H9 (cell line): ENCODE results near the gene TSGA10. TPM values are rescaled to one million over a fixed set of nuclear protein-coding genes. Genes with fewer than 3 reads are reported as not detected.

ENCODE experiments used
- DNase-seq: peaks from one replicate; pipeline ENCODE4 v3.0.0-alpha.2; 2017
- H2AFZ ChIP-seq: one replicate; pipeline ENCODE4 v1.6.1; 2013; ENCODE audit warnings: mild to moderate bottlenecking, low read length, control low read depth, moderate library complexity
- H2AK5ac ChIP-seq: 2 replicates; pipeline ENCODE4 v1.6.1; 2013; ENCODE audit warnings: low read length, control low read depth, mixed read lengths; ENCODE audit not compliant: insufficient read length
- H2BK120ac ChIP-seq: one replicate; pipeline ENCODE4 v1.6.1; 2013; ENCODE audit warnings: low read depth, mild to moderate bottlenecking, low read length, control low read depth, inconsistent platforms; ENCODE audit not compliant: poor library complexity, severe bottlenecking
- H2BK12ac ChIP-seq: 2 replicates; pipeline ENCODE4 v1.6.1; 2013; ENCODE audit warnings: low read length, control low read depth, mixed read lengths, low read depth; ENCODE audit not compliant: insufficient read length
- H2BK15ac ChIP-seq: 2 replicates; pipeline ENCODE4 v1.6.1; 2013; ENCODE audit warnings: low read depth, low read length, control low read depth
- H2BK20ac ChIP-seq: one replicate; pipeline ENCODE4 v1.6.1; 2013; ENCODE audit warnings: low read depth, mild to moderate bottlenecking, low read length, control low read depth, inconsistent platforms; ENCODE audit not compliant: poor library complexity, severe bottlenecking
- H2BK5ac ChIP-seq: 2 replicates; pipeline ENCODE4 v1.6.1; 2013; ENCODE audit warnings: low read length, control low read depth, mixed read lengths; ENCODE audit not compliant: insufficient read length
- H3K14ac ChIP-seq: 2 replicates; pipeline ENCODE4 v1.6.1; 2013; ENCODE audit warnings: low read length, control low read depth; ENCODE audit not compliant: insufficient read depth
- H3K18ac ChIP-seq: 2 replicates; pipeline ENCODE4 v1.6.1; 2013; ENCODE audit warnings: low read depth, mild to moderate bottlenecking, mixed read lengths, low read length, control low read depth; ENCODE audit not compliant: insufficient read length
- H3K23ac ChIP-seq: 2 replicates; pipeline ENCODE4 v1.6.1; 2013; ENCODE audit warnings: low read length, control low read depth, mixed read lengths, low read depth; ENCODE audit not compliant: insufficient read length
- H3K23me2 ChIP-seq: 2 replicates; pipeline ENCODE4 v1.6.1; 2013; ENCODE audit warnings: low read depth, mild to moderate bottlenecking, mixed read lengths, low read length, control low read depth; ENCODE audit not compliant: insufficient read length, poor library complexity, severe bottlenecking
- H3K27ac ChIP-seq: 2 replicates; pipeline ENCODE4 v1.5.1; 2013; ENCODE audit warnings: low read length, control low read depth, mixed read lengths, low read depth; ENCODE audit not compliant: insufficient read length
- H3K27me3 ChIP-seq: 2 replicates; pipeline ENCODE4 v1.6.1; 2013; ENCODE audit warnings: low read length, control low read depth, inconsistent platforms; ENCODE audit not compliant: insufficient read depth
- H3K4ac ChIP-seq: 2 replicates; pipeline ENCODE4 v1.6.1; 2013; ENCODE audit warnings: low read depth, mild to moderate bottlenecking, control low read depth, inconsistent platforms, low read length, moderate library complexity
- H3K4me1 ChIP-seq: 2 replicates; pipeline ENCODE4 v1.6.1; 2013; ENCODE audit warnings: low read length, control low read depth, inconsistent platforms; ENCODE audit not compliant: insufficient read depth
- H3K4me2 ChIP-seq: 2 replicates; pipeline ENCODE4 v1.6.1; 2013; ENCODE audit warnings: low read length, control low read depth, mixed read lengths; ENCODE audit not compliant: insufficient read length, insufficient read depth
- H3K56ac ChIP-seq: 2 replicates; pipeline ENCODE4 v1.6.1; 2013; ENCODE audit warnings: low read depth, mild to moderate bottlenecking, mixed read lengths, low read length, control low read depth; ENCODE audit not compliant: insufficient read length
- H3K79me1 ChIP-seq: 2 replicates; pipeline ENCODE4 v1.6.1; 2013; ENCODE audit warnings: low read depth, mild to moderate bottlenecking, moderate library complexity, low read length, control low read depth, inconsistent platforms; ENCODE audit not compliant: insufficient read depth, poor library complexity, severe bottlenecking
- H3K79me2 ChIP-seq: 2 replicates; pipeline ENCODE4 v1.6.1; 2013; ENCODE audit warnings: low read length, control low read depth, inconsistent platforms; ENCODE audit not compliant: insufficient read depth
- H3K9ac ChIP-seq: 2 replicates; pipeline ENCODE4 v1.6.1; 2013; ENCODE audit warnings: low read length, control low read depth, mixed read lengths; ENCODE audit not compliant: insufficient read length; ENCODE audit errors: extremely low read depth
- H3K9me3 ChIP-seq: one replicate; pipeline ENCODE4 v1.6.1; 2013; ENCODE audit warnings: low read depth, low read length, inconsistent platforms; ENCODE audit not compliant: control insufficient read depth
- H3T11ph ChIP-seq: one replicate; pipeline ENCODE4 v1.6.1; 2013; ENCODE audit warnings: mild to moderate bottlenecking, low read length, control low read depth, inconsistent platforms
- H4K20me1 ChIP-seq: one replicate; pipeline ENCODE4 v1.6.1; 2013; ENCODE audit not compliant: control insufficient read depth, insufficient read length, insufficient read depth
- H4K5ac ChIP-seq: 2 replicates; pipeline ENCODE4 v1.6.1; 2013; ENCODE audit warnings: low read depth, mild to moderate bottlenecking, mixed read lengths, low read length, control low read depth; ENCODE audit not compliant: insufficient read length
- H4K8ac ChIP-seq: replicated peaks from 2 replicates; pipeline ENCODE4 v1.6.1; 2013; ENCODE audit warnings: low read length, control low read depth, mixed read lengths, low read depth; ENCODE audit not compliant: insufficient read length
- H4K91ac ChIP-seq: 2 replicates; pipeline ENCODE4 v1.6.1; 2013; ENCODE audit warnings: low read depth, mild to moderate bottlenecking, moderate library complexity, mixed read lengths, low read length, control low read depth; ENCODE audit not compliant: insufficient read length
- H3K27ac Mint-ChIP-seq, 3 experiments: 2 replicates in 2 of 3; 3 replicates in 1 of 3; pipeline ENCODE4 v1.8.0; 2020 to 2021; ENCODE audit warnings: mixed read lengths in 3 of 3, mild to moderate bottlenecking in 1 of 3, moderate library complexity in 1 of 3
- H3K27me3 Mint-ChIP-seq: 2 replicates; pipeline ENCODE4 v1.8.0; 2021; ENCODE audit warnings: low read depth, mild to moderate bottlenecking, moderate library complexity, mixed read lengths
- H3K36me3 Mint-ChIP-seq, 3 experiments: 2 replicates in 2 of 3; 3 replicates in 1 of 3; pipeline ENCODE4 v1.8.0; 2020 to 2021; ENCODE audit warnings: low read depth in 3 of 3, mixed read lengths in 3 of 3; ENCODE audit not compliant: insufficient read depth in 1 of 3
- H3K4me1 Mint-ChIP-seq, 2 experiments: 2 replicates each; pipeline ENCODE4 v1.8.0; 2020; ENCODE audit warnings: mixed read lengths in 2 of 2
- H3K4me3 Mint-ChIP-seq, 2 experiments: 2 replicates in 1 of 2; 3 replicates in 1 of 2; pipeline ENCODE4 v1.8.0; 2020 to 2021; ENCODE audit warnings: mild to moderate bottlenecking in 2 of 2, mixed read lengths in 2 of 2, moderate library complexity in 1 of 2
- H3K9me3 Mint-ChIP-seq, 2 experiments: 2 replicates in 1 of 2; 3 replicates in 1 of 2; pipeline ENCODE4 v1.8.0; 2020; ENCODE audit warnings: mild to moderate bottlenecking in 2 of 2, mixed read lengths in 2 of 2, moderate library complexity in 1 of 2
- CTCF ChIP-seq: fragments of 200-600 bp; sonication (generic); conservative IDR thresholded peaks from 3 replicates; pipeline ENCODE4 v1.8.0; 2021; ENCODE audit warnings: antibody characterized with exemption, mild to moderate bottlenecking
- WGBS: extraction: QIAGEN DNeasy Blood & Tissue Kit; methylation state at CpG from one replicate; pipeline ENCODE4 v1.1.7; 2013; ENCODE audit warnings: missing lambda C conversion rate, low lambda C conversion rate, mixed read lengths; ENCODE audit not compliant: insufficient read length; ENCODE audit errors: extremely low coverage; 5-methylcytosine and 5-hydroxymethylcytosine counted together
- total RNA-seq: library from RNA; stranded (reverse); gene quantifications from 2 replicates; pipeline ENCODE4 v1.2.1, GENCODE V29; 2021

TSGA10 gene
- total RNA-seq, 1 experiment from 2014 or later = 6.3 TPM

- H3K27me3 ChIP-seq = no peaks in the 10 kb centered on the region
- Mint-ChIP-seq H3K9me3 (no peaks in the 10 kb centered on the region), H3K27me3 (no peaks in the 10 kb centered on the region), H3K36me3 (no peaks in the 10 kb centered on the region), H3K4me1 (no peaks in the 10 kb centered on the region), H3K4me3 (no peak overlapping the region), H3K27ac (no peak overlapping the region)
- H3K23ac ChIP-seq = no peak overlapping the region
- no peaks in the 10 kb centered on the region for H3K79me1 ChIP-seq
- H2AK5ac ChIP-seq = no peak overlapping the region
- no peaks in the 10 kb centered on the region for H3K4me1 ChIP-seq
- H2BK5ac ChIP-seq = no peak overlapping the region
- no peak overlapping the region for H2BK20ac ChIP-seq
- no peak overlapping the region for H4K91ac ChIP-seq
- H3K4ac ChIP-seq = no peak overlapping the region
- WGBS = no CpG with 5 or more reads among the region's 2 CpGs
- no peak overlapping the region for H3T11ph ChIP-seq
- H2BK120ac ChIP-seq = no peak overlapping the region
- H3K9me3 ChIP-seq = no peaks in the 10 kb centered on the region
- H3K14ac ChIP-seq = no peak overlapping the region
- DNase-seq = no peak
- no peak overlapping the region for H2BK15ac ChIP-seq
- TF ChIP-seq CTCF = no peak
- no peak overlapping the region for H4K5ac ChIP-seq
- no peak overlapping the region for H3K27ac ChIP-seq
- no peak overlapping the region for H3K9ac ChIP-seq
- H3K79me2 ChIP-seq = no peaks in the 10 kb centered on the region
- H3K56ac ChIP-seq = no peak overlapping the region
- H3K23me2 ChIP-seq = no peaks in the 10 kb centered on the region
- H3K18ac ChIP-seq = no peak overlapping the region
- no peak overlapping the region for H4K8ac ChIP-seq
- no peak overlapping the region for H3K4me2 ChIP-seq
- H2BK12ac ChIP-seq = no peak overlapping the region
- H2AFZ ChIP-seq = no peak overlapping the region
- no peaks in the 10 kb centered on the region for H4K20me1 ChIP-seq
Measured at GRCh38 chr2:99104006-99104405, 50.7 kb downstream of the TSGA10 start.
